Muscle layer of duodenum (tissue), 2 donors: ENCODE measurements around the gene KMT2C.
"Not testable (repeated sequence)": the region's sequence is repeated elsewhere in the genome, so short reads cannot be mapped to it uniquely, and the experiment has no call there.

Experiments
- H3K27ac ChIP-seq: one replicate; pipeline ENCODE4 v1.7.0; 2013; ENCODE audit warnings: mild to moderate bottlenecking, low read length
- H3K27me3 ChIP-seq: one replicate; pipeline ENCODE4 v1.7.0; 2013; ENCODE audit warnings: low read depth, mild to moderate bottlenecking, control low read depth, low read length
- H3K36me3 ChIP-seq, 2 donors: one replicate each; pipeline ENCODE4 v1.7.0; 2013; ENCODE audit warnings: low read length in 2 of 2, control low read depth in 1 of 2, mild to moderate bottlenecking in 1 of 2; ENCODE audit not compliant: insufficient read depth in 2 of 2, control insufficient read depth in 1 of 2
- H3K4me1 ChIP-seq, 2 donors: one replicate each; pipeline ENCODE4 v1.7.0; 2013; ENCODE audit warnings: low read length in 2 of 2, mild to moderate bottlenecking in 2 of 2, control low read depth in 1 of 2, moderate library complexity in 1 of 2; ENCODE audit not compliant: insufficient read depth in 2 of 2, control insufficient read depth in 1 of 2
- H3K4me3 ChIP-seq, 2 donors: one replicate each; pipeline ENCODE4 v1.7.0; 2013; ENCODE audit warnings: low read length in 2 of 2, low read depth in 1 of 2, mild to moderate bottlenecking in 1 of 2
- H3K9me3 ChIP-seq, 2 donors: one replicate each; pipeline ENCODE4 v1.7.0; 2013; ENCODE audit warnings: low read length in 2 of 2, control low read depth in 1 of 2, mild to moderate bottlenecking in 1 of 2; ENCODE audit not compliant: control insufficient read depth in 1 of 2
- donor health status: healthy.

KMT2C gene

DNA sequence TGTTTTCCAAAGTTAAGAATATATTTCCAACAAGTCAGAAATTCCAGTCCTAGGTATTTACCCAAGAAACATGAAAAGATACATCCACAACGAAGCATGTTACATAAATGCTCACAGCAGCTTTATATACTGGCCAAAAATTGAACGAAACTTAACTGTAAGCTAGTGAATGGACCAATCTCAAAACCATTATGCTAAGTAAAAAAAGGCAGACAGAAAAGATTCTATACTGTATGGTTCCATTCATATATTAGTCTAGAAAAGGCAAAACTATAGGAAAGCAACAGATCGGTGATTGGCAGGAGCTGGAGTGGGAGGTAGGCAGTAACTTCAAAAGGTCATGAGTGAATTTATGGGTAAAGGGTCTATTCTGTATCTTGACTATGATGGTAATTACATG, 150.8 kb downstream of the KMT2C start:
- not testable (repeated sequence) for H3K4me3 ChIP-seq, H3K36me3 ChIP-seq, H3K27ac ChIP-seq, H3K9me3 ChIP-seq, H3K4me1 ChIP-seq, H3K27me3 ChIP-seq

DNA sequence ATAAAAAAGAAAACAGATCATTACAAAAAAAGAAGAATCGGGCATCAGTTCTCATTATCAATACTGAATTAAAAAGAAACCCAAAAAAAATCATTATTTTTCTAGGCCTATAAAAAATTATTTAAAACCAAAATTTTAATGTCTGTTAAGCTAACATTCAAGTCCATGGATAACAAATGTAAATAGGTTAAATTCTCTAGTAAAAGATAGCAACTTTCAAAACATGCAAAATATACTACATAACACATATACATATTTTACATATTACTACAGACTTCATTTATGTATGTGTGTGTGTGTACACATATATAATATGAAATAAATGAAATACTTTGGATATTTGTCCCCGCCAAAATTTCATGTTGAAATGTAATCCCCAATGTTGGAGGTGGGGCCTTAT, 158.1 kb downstream of the KMT2C start:
- H3K27ac ChIP-seq, H3K4me3 ChIP-seq, H3K36me3 ChIP-seq, H3K27me3 ChIP-seq, H3K4me1 ChIP-seq, H3K9me3 ChIP-seq: not testable (repeated sequence)

DNA sequence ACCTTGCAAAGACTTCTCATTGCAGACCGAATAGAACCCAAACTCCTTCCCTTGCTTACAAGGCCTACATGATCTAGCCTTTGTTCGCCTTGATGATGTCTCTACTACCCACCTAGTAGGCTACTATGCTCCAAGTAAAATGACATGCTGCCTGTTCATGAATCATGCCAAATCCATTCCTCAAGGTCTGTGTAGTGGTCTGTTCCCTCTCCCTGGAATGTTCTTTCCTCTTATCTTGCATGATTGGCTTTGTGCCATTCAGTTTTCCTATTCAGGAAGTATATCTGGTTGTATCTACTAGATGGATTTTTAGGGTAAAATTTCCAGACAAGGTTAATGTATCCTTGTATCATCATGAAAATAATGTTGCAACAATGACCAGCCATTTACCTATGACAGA, 165.4 kb downstream of the KMT2C start:
- not testable (repeated sequence) for H3K27me3 ChIP-seq, H3K36me3 ChIP-seq, H3K9me3 ChIP-seq, H3K4me1 ChIP-seq, H3K27ac ChIP-seq, H3K4me3 ChIP-seq

DNA sequence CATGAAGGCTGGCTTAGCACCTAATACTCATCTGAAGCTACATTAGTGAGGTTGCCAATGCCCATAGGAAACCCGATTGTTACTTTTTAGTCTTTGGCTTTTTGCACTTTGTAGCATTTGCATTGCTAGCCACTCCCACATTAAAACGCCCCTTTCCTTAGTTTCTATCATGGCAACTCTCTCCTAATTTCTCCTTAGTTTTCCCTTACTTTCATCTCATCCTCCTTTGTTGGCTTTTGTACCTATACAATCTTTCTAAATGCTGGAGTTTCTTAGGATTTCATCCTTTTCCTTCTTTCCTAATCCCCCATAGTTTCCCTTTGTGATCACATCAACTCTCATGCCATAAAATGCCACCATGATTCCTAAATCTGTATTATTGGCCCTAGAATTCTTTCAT, 168.9 kb downstream of the KMT2C start:
- not testable (repeated sequence) for H3K4me3 ChIP-seq, H3K27ac ChIP-seq, H3K9me3 ChIP-seq, H3K4me1 ChIP-seq, H3K36me3 ChIP-seq, H3K27me3 ChIP-seq

DNA sequence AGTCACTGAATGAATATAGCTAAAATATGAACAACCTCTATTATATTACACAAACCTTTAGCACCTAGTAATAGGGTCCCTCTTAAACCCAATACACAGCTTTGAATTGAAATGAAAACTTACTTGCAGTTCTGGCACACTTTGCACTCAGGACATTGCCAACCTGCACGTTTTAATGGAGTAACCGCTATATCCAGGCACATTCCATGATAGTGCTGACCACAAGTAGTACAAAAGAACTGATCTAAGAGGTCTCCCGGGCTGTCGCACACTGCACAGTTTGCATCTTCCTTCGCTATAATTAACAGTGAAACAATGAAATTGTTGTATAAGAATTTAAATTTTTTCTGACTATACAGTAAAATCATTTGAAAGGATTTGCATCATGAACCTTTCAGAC, 170.9 kb downstream of the KMT2C start:
- H3K9me3 ChIP-seq, H3K4me1 ChIP-seq, H3K27ac ChIP-seq, H3K36me3 ChIP-seq, H3K27me3 ChIP-seq, H3K4me3 ChIP-seq: not testable (repeated sequence)

DNA sequence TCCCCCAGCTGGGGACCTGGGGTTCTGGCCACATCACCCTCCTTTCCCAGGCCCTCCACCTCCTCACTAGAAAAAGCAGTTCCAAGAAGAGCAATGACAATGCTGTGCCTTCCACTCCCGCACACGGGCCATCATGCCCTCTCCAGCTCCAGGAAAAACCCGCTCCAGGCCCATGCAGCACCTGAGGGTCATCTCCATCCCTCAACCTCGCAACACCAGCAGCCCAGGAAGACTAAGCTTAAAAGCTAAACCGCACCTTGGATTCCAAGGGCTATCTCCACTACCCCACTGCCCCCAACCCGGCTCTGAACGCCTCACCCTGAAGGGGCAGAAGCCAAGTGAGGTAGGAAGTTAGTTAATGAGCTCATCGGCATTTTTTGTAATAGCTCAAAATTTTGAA, 173.7 kb downstream of the KMT2C start:
- H3K4me3 ChIP-seq, H3K36me3 ChIP-seq, H3K4me1 ChIP-seq, H3K27me3 ChIP-seq, H3K27ac ChIP-seq, H3K9me3 ChIP-seq: not testable (repeated sequence)

DNA sequence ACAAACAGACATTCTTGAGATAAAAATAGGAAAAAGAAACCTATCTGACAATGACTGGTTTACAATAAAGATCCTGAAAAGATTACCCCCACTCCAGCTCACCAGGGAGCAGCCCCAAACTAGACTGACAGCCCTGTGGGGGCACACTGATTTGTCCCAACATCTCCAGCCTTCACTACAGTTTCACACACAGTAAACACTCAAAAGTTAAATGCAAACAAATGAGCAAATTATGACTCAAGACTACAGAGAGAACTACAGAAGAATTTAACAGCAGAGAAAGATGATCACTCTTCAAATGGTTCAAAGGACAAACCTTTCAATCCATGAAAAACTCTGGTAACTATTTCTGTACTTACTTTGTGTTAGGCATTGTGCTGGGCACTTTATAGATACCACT, 176.2 kb downstream of the KMT2C start:
- not testable (repeated sequence) for H3K27me3 ChIP-seq, H3K4me1 ChIP-seq, H3K36me3 ChIP-seq, H3K27ac ChIP-seq, H3K4me3 ChIP-seq, H3K9me3 ChIP-seq

DNA sequence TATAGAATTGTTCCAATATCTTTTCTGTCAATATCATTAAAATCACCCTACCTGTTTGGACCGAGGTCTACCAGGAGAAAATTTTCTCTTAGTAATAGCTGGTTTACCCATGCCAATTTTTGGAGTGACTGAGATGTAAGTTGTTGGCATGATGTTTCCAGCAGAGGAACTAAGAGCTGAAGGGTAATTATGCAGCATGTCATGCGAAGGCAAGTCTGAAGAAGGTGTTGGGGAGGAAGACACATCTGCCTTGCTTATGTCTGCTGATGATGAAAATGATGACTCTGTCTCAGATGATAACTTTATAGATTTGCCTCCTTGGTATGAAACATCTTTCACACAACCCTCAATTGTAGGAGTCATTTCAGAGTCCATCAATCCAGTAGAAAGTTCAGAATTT, 188.0 kb downstream of the KMT2C start:
- peaks cover 0 to 21% of the 10 kb centered on the region in 2 donors for H3K36me3 ChIP-seq
- not testable (repeated sequence) for H3K27ac ChIP-seq, H3K27me3 ChIP-seq, H3K4me3 ChIP-seq, H3K4me1 ChIP-seq, H3K9me3 ChIP-seq

DNA sequence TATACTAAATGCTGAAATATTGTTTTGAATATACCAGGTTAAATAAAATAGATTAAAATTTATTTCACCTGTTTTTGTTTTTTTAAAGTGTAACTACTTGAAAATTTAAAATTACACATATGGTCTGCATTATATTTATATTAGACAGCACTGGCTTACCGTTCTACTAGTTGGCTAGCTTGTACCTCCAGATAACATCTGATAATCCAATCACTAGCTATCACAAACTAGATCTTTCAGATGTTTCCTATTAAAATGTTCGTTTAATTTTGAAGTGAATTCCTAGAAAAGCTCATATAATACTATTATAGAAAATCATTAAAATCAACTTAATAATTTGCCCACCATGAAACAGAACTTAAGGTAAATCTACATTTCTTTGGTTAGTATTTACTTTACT, 190.4 kb downstream of the KMT2C start:
- not testable (repeated sequence) for H3K27ac ChIP-seq, H3K4me3 ChIP-seq, H3K9me3 ChIP-seq, H3K27me3 ChIP-seq, H3K4me1 ChIP-seq, H3K36me3 ChIP-seq

DNA sequence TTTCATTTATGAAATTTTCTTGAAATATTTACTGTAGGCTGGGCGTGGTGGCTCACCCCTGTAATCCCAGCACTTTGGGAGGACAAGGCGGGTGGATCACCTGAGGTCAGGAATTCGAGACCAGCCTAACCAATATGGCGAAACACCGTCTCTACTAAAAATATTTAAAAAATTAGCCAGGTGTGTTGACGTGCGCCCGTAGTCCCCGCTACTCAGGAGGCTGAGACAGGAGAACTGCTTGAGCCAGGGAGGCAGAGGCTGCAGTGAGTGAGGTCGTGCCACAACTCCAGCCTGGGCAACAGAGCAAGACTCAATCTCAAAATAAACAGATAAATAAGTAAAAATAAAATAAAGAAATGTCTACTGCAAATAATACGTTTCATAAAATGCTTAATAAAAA, 192.3 kb downstream of the KMT2C start:
- not testable (repeated sequence) for H3K9me3 ChIP-seq, H3K4me3 ChIP-seq, H3K27ac ChIP-seq, H3K36me3 ChIP-seq, H3K4me1 ChIP-seq, H3K27me3 ChIP-seq

DNA sequence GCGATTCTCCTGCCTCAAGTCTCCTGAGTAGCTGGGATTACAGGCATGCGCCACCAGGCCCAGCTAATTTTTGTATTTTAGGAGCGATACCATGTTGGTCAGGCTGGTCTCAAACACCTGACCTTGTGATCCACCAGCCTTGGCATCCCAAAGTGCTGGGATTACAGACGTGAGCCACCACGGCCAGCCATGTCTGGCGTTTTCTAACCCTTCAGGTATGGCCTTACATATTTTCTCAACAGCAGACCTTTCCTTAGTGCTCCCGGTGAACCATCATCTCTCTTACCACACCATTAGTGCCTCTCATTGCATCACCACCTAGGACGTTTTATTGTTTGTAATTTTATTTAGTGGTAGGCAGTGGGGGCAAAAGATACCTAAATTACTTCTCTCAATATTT, 194.5 kb downstream of the KMT2C start:
- H3K9me3 ChIP-seq, H3K4me1 ChIP-seq, H3K27me3 ChIP-seq, H3K36me3 ChIP-seq, H3K27ac ChIP-seq, H3K4me3 ChIP-seq: not testable (repeated sequence)

DNA sequence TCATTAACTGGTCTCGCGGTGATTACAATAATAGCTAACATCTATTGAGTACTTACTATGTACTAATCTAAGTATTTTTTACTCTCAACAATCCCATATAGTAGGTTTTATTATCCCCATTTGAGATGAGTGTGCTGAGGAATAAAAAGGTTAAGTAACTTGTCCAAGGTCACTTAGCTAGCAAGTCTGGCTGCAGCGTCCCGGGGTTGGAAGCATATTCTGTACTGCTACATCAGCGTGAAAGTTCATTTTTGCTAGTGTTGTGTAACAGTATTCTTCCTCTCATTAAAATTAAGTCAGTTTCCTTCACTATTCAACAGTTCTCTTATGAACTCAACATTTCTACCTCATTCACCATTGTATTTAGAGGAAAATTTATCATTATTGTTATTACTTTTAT, 199.5 kb downstream of the KMT2C start:
- H3K4me3 ChIP-seq, H3K4me1 ChIP-seq, H3K36me3 ChIP-seq, H3K27me3 ChIP-seq, H3K27ac ChIP-seq, H3K9me3 ChIP-seq: not testable (repeated sequence)

DNA sequence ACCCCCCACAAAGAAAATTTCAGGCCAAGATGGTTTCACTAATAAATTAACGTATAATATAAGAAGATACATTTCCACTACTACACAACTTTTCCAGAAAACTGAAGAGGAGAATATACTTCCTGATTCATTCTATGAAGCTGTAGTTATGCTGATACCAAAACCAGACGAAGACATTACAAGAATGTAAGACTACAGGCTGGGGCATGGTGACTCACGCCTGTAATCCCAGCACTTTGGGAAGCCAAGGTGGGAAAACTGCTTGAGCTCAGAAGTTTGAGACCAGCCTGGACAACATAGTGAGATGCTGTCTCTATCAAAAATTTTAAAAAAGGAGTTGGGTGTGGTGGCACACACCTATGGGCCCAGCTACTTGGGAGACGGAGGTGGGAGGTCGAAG, 201.4 kb downstream of the KMT2C start:
- H3K27me3 ChIP-seq, H3K4me3 ChIP-seq, H3K36me3 ChIP-seq, H3K9me3 ChIP-seq, H3K27ac ChIP-seq, H3K4me1 ChIP-seq: not testable (repeated sequence)
